Measurements from ENCODE around the gene DUOXA2. TPM values are rescaled to one million over a fixed set of nuclear protein-coding genes. Genes with fewer than 3 reads are reported as not detected.

The DUOXA2 gene
- total RNA-seq, 1 donor from 2014 or later = not detected

DNA sequence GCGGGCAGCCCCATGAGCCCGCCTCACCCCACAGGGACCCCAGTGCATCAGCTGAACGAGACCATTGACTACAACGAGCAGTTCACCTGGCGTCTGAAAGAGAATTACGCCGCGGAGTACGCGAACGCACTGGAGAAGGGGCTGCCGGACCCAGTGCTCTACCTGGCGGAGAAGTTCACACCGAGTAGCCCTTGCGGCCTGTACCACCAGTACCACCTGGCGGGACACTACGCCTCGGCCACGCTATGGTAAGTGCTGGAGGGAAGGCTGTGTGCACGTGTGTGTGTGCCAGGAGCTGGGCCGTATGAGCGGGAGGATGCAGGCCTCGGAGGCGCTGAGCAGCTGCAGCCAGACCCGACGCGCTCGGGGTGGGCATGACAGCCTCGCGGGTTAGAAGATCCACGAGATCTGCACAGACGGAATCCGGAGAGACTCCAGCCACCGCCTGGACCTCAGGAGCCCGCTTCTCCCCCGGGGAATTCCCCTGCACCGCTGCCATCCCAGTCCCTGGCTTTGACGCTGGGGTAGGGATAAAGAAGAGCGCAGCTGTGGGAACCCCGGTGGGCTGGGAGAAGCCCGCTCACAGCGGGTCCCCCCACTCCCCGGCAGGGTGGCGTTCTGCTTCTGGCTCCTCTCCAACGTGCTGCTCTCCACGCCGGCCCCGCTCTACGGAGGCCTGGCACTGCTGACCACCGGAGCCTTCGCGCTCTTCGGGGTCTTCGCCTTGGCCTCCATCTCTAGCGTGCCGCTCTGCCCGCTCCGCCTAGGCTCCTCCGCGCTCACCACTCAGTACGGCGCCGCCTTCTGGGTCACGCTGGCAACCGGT is 2.6 kb downstream of the DUOXA2 start:
- intact Hi-C loops (cut with micrococcal nuclease) = loop anchor here (10.0 kb wide), 1 partner anchor 262 kb away; no protein-coding TSS in a partner anchor

DNA sequence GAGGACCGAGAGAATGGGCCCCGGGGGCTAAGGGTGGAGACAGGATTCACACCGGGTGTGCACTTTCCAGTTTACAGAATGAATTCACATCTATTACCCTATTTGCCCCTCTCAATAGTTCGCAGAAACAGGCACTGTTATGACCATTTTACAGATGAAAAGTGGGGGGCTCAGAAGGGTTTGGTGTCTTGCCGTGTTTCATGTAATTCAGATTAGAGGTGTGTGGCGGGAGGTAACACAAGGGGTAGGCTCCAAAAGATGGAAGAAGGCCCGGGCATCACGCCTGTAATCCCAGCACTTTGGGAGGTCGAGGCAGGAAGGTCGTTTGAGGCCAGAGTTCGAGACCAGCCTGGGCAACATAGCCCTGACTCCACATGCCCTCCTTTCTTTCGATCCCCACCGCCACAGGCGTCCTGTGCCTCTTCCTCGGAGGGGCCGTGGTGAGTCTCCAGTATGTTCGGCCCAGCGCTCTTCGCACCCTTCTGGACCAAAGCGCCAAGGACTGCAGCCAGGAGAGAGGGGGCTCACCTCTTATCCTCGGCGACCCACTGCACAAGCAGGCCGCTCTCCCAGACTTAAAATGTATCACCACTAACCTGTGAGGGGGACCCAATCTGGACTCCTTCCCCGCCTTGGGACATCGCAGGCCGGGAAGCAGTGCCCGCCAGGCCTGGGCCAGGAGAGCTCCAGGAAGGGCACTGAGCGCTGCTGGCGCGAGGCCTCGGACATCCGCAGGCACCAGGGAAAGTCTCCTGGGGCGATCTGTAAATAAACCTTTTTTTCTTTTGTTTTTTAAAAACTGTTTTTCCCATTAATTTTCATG is 3.4 kb downstream of the DUOXA2 start:
- intact Hi-C loops (cut with micrococcal nuclease) = loop anchor here (2.0 to 10.0 kb wide), 5 partner anchors 15 to 539 kb away; no protein-coding TSS in a partner anchor

DNA sequence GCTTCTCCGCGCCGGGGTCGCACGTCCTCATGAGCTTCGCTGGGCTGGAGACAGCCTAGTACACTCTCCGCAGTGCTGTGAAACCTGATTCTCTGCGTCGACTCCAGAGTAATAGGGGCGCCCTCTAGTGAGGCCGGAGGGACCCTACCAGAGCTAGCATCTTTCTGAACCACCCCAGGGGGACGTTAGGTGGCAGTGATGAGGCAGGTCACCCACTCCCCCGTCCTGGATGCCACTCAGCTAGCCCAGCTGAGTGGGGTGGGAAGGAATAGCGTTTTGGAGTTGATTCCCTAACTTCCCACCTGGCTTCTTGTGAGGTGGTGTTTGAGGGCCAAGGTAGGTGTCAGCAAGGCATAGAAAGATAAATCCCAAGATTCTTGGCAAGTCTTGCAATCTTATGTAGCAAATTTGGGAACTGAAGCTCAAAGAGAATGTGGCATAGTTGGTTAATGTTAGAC is 4.0 kb downstream of the DUOXA2 start:
- intact Hi-C loops (cut with micrococcal nuclease) = loop anchor here (2.0 to 10.0 kb wide), 5 partner anchors 15 to 539 kb away; no protein-coding TSS in a partner anchor

DNA sequence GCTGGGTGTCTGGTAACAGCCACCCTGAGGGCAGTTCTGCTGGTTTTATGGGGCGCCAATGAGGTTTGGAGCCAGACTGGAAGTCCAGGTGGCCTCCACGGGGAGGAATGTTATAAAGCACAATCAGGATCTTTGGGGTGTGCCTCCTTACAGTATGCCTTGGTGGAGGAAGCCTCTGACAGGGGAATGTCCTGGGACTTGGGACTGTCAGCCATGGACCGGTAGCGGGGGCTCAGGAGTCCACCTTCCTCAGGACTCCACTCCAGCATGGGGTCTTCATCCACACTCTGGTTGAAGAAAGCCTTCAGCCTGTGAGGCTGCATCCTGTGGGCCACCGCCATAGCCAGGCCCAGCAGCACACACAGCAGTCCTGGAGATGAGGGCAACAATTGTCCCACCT is 4.9 kb downstream of the DUOXA2 start:
- intact Hi-C loops (cut with micrococcal nuclease) = loop anchor here (2.0 to 10.0 kb wide), 5 partner anchors 14 to 540 kb away; no protein-coding TSS in a partner anchor

DNA sequence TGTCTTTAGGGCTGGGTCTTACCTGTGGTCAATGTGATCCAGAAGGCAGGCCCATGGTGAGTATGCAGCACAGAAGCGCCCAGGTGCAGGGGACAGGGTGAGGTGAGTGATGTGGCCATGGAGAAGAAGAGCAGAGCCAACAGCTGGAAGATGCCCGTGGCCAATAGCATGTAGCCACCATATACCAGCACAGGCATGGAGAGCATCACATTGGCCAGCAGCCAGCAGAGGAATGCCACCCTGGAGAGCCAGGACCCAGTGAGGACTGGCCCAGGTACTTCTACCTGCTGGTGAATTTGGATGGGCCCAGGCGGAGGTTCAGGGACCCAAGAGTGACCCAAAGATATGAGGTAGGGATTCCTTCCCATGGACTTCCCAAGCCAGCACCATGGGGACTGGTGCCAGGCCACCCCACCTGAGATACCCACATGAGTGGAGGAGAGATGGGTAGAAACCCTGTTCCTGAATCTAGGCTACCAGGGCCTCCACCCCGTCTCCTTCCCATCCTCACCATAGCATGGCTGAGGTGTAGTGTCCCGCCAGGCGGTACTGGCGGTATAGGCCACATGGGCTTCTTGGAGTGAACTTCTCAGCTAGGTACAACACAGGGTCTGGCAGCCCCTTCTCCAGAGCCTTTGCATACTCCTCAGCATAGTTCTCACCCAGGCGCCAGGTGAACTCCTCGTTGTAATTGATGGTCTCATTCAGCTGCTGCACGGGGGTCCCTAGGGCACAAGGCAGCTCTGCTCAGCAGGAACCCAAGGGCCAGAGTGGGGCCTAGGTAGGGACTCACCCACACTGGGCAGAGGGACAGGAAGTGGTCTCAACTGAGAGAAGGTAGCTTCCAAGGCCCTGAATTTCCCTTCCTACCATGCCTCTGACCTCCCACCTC is 6.2 kb downstream of the DUOXA2 start:
- intact Hi-C loops (cut with micrococcal nuclease) = no loop called here

DNA sequence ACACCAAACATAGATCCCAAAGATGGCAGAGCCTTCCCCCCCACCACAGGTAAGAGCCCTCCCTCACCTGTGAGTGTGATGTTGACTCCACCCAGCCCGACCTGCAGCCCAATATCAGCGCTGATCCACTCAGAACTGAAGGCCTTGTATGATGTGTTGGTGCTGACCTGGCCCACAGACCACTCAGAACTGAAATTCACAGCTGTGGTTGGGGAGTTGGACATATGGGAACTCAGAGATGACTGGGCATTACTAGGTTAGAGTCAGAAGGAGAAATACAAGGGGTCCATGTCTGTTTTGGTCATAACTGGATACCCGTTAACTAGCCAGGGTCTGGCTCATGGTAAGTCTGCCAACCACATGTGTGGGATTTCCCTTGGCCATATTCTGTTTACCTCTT is 6.9 kb downstream of the DUOXA2 start:
- intact Hi-C loops (cut with micrococcal nuclease) = no loop called here

DNA sequence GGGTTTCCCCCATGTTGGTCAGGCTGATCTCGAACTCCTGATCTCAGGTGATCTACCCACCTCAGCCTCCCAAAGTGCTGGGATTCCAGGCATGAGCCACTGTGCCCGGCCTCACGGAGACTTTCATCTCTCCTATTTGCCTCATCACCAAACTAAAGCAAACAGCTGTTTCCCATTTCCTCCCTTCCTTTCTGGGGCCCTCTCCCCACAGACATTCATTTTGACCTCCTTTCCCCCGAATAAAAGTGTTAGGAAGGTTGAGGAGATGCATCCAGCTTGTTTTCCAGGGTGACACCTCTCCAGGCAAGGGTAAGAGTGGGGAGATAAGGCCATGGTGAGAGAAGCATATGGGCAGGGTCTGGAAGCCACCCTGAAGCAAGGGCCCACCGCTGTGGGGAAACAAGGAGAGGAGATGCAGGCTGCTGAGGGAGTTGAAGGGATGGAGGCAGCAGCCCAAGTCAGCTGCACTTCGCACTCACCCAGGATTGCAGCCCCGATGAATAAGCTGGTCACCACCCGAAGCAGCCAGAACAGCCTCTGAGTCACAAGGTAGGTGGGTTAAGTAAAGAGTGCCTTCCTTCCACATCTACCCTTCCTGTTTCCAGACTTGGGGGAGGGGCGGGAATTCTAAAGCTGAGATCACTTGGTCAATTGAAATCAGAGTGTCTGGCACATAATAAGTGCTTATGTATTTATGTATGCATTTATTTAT is 7.7 kb downstream of the DUOXA2 start:
- intact Hi-C loops (cut with micrococcal nuclease) = no loop called here

DNA sequence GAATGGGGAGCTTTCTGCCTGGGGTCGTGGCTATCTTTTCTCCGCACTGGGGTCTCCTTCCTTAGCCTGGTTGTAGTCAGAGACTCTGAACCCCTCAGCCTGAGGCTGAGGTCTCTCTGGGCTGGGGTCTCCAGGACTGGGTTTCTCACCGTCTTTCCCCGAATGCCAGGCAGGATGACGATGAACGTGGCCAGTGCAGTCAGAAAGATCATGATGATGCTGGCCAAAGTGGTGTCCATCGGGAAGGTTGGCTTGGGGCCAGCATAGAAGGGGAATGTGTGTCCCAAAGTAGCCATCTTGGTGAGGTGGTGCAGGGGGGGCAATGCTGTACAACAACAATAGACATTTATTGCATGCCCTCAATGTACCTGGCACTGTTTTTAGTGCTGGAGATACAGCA is 8.6 kb downstream of the DUOXA2 start:
- intact Hi-C loops (cut with micrococcal nuclease) = no loop called here

DNA sequence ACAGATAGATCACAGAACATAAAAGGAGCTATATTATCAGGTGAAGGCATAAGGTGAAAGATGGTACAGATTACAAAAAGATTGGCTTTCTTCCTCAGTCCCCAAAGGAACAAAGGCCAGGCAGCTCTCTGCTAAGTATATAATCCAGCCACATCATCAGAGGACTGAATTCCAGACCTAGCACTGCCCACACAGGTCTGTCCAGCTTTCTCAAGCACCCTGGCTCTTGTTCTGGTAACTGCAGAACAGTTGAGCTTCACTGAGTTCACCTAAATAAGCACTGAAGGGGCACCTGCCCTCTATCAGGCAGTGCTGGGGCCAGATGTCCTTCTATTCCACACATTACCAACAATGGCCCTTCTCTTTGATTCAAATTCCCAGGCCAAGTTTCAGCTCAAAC is 9.3 kb downstream of the DUOXA2 start:
- intact Hi-C loops (cut with micrococcal nuclease) = no loop called here

DNA sequence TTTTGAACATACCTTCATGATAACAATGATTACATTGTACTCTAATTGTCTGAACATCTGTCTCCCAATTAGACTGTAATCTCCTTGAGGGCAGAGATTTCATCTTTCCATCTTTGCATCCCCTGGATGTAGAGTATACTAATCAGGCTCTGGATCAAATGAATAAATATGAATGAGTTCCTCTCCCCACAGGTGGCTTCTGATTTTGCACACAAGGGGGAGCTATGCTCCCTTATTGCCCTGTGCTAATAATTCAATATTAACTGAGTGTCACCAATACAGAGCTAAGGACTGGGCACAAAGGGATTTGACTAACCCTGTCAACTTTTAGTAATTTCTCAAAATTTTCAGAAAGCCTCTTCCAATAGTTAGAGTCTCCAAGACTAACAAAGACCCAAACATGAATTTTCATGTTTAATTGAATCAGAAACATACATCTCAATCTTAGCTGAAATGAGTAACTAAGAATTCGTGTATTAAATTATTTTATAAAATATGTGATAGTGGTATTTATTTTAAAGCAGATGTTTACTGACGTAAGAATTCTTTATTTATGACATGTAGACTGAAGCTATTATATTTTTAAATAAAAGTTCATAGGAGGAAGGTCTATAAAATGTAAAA is 12.5 kb downstream of the DUOXA2 start:
- intact Hi-C loops (cut with micrococcal nuclease) = loop anchor here (1.0 to 2.0 kb wide), 3 partner anchors 41 to 273 kb away; no protein-coding TSS in a partner anchor

DNA sequence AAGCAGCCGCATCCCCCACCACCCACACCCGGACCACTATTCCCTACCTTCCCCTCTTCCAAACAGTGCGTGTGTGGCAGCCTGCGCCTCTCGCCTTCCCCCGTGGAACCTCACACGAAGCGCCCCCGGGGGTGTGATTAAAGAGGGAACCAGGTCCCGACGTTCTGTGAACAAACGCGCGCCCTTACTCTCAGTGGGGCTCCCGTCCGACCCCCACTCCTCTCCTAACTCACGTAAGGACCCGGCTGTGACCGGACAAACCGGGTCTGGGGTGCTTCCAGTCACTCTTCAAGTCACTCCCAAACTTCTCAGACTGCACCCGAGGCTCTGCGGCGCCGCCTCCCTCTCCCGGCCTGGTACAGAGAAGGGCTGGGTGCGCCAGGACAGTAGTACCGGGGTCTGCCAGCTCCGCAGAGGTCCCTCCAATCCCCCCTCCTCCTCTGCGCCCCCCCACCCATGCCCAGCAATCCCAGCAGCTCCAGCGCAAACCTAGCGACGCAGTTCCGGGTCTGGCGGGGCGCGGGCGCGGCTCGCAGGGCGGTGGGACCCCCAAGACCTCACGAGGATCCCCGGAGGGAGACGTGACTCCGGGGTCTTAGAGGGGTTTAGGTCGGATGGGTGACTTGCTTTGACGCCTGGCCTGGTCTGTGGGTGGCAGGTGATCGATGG is 15.0 kb downstream of the DUOXA2 start:
- intact Hi-C loops (cut with micrococcal nuclease) = no loop called here

DNA sequence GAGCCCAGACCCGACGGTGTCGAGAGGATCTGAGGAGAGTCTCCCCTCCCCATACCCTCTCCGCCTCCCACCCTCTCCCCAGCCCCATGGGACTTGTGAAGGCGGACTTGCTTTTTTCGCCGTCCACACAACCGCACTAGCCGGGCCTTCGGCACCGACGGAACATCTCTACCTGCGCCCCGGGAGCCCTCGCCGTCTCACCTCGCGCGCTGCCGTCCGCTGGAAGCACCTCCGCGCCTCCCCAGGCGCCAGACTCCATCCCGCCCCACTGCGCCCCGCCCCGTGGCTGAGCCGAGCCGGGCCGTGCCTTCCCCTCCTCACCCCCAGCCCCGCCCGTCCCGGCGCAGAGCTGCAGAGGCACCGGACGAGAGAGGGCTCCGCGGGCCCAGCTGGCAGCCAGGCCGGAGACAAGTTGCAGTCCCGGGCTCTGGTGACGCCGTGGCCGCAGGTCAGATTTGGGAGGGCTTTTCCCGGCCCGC is 15.6 kb downstream of the DUOXA2 start, which contains the start of the genes DUOX1 and DUOXA1:
DUOX1 (plus strand) TSS at position 344 of the 479 bp plus-strand sequence. CDS start 1,973 bp downstream, outside the sequence.
DUOXA1 (minus strand) TSS at position 229 of the 479 bp plus-strand sequence. CDS start 6,865 bp downstream, outside the sequence.
- intact Hi-C loops (cut with micrococcal nuclease) = no loop called here

DNA sequence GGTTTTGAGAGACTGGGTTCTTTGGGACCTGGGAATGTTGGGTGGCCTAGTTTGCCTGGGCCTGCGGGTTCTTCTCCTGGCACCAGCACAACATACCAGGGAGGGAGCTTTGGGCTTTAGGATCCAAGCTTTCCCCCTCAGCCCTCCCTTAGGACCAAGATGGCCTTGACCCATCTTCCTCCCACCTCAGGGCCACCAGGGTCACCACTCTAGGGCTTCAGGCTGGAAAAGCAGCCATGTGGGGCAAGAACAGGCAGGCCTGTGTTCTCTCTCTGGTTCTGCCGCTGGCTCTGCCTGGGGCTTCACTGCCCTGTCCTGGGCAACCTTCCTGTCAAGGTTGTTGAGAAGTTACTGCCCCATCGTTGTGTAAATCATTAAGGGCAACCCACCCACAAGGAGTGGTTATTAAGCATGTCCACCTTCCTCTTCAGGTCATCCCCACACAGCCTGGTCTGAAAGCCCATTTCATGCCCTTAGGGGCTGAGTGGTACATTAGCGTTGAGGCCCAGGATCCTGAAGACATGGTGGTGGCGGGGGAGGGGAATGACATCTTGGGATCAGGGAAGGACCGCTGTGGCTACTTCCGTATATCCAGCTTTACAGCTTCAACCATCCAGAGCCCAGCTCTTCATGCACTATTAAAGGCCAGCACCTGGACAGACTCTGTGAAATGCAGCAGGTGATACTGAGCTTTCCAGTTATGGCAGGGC is 16.3 kb downstream of the DUOXA2 start:
- intact Hi-C loops (cut with micrococcal nuclease) = no loop called here

DNA sequence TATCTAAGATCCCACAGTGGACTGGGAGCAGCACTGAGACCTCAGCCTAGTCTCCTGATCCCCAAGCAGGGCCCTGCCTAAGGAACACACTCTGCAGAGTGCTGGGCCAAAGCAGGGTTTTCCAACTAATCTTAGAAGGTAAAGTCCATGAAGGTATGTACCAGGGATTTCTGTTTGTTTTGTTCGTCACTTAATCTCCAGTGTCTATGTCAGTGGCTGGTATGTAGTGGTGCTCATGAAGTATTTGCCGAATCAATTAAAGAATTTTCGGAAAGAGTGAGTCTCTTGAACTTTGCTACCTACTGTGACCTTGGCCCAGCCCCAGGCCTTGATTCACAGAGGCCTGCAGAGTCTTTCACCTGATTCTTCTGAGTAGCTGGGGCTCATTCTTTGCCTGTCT is 17.4 kb downstream of the DUOXA2 start:
- intact Hi-C loops (cut with micrococcal nuclease) = no loop called here

DNA sequence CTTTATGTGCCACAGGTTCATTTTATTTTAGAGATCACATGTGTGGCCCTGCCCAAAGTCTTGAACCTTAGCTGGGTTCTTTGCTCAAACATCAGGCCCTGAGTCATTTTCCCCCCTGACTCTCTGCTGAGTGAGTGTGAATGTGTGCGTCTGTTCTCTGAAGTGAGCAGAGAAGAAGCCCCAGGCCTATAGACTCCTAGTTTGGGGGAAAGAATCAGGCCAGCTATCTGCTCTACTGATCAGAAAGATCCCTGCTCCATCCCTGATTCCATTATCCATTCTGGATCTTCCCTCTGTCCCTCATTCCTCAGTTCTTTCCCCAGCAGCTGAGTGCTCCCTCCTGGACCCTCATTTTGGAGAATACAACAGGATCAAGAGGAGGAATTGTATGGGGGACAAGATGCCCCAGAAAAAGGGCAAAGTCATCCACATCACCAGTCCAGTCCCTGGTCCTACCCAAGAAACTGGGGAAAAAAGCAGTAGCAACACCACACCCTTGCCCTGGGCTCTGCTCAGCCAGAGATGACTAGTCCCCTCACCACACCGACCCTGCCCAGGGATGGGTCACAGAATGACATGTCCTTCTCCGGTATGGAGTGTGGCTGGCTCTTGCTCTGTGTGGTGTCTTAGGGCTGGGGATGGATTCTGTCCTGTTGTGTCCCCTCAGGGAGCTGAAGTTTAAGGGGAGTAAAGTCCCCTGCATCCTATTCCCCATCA is 18.9 kb downstream of the DUOXA2 start:
- intact Hi-C loops (cut with micrococcal nuclease) = loop anchor here (2.0 kb wide), 1 partner anchor 14 kb away; no protein-coding TSS in a partner anchor

DNA sequence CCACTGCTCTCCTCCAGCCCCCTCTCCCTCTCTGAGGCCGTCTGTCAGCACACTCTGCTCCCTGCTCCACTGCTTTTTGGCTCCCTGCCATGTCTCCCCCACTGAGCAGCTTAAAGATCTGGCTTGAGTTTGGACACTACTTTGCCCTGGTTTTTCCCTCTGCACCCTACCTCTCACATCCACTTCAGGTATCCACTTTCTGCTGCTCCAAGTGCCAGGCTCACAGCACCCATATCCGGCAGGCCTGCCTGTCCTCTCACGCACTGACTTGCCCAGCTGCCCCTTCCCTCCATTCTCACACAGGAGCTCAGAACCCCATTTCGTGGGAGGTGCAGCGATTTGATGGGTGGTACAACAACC is 19.4 kb downstream of the DUOXA2 start:
- intact Hi-C loops (cut with micrococcal nuclease) = loop anchor here (2.0 kb wide), 1 partner anchor 15 kb away; no protein-coding TSS in a partner anchor

DNA sequence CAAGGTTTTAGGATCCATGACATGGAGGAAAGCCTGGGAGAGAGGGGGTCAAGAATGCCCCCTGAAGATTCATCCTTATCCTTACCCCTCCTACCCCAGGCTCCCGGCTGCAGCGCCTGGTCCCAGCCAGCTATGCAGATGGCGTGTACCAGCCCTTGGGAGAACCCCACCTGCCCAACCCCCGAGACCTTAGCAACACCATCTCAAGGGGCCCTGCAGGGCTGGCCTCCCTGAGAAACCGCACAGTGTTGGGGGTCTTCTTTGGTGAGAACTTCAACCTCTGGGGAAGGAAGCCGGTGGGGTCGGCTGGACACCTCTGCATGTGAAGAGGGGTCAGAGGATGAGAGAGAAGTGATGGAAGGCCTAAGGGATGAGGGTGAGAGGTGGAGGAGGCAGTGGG is 19.9 kb downstream of the DUOXA2 start:
- intact Hi-C loops (cut with micrococcal nuclease) = no loop called here

All from T-helper 1 cell treated with Interleukin-12 subunit alpha and Interleukin-12 subunit beta and Interleukin-4 antibody, amounts not matched to agents 30 ng/mL and 1 ng/mL, for 36 hours (primary cell).